Activated naive CD8-positive, alpha-beta T cell (primary cell): ENCODE results near the gene C13orf46.

ENCODE experiments used
- H3K27ac Mint-ChIP-seq: one replicate; pipeline ENCODE4 v1.8.0; 2021; ENCODE audit warnings: mixed read lengths
- H3K27me3 Mint-ChIP-seq: one replicate; pipeline ENCODE4 v1.8.0; 2021; ENCODE audit warnings: mixed read lengths
- H3K36me3 Mint-ChIP-seq: one replicate; pipeline ENCODE4 v1.8.0; 2021; ENCODE audit warnings: mixed read lengths
- H3K4me1 Mint-ChIP-seq: one replicate; pipeline ENCODE4 v1.8.0; 2021; ENCODE audit warnings: low read depth, mixed read lengths
- H3K4me3 Mint-ChIP-seq: one replicate; pipeline ENCODE4 v1.8.0; 2021; ENCODE audit warnings: mild to moderate bottlenecking, mixed read lengths
- H3K9me3 Mint-ChIP-seq: one replicate; pipeline ENCODE4 v1.8.0; 2021; ENCODE audit warnings: low read depth, mixed read lengths

Gene C13orf46

GRCh38 chr13:113926301-113926761 is 47.5 kb downstream of the C13orf46 start:
- Mint-ChIP-seq H3K27ac (no peak overlapping the region), H3K4me3 (no peak overlapping the region), H3K36me3 (peaks cover 5% of the 10 kb centered on the region), H3K4me1 (peaks cover 2% of the 10 kb centered on the region), H3K9me3 (peaks cover 4% of the 10 kb centered on the region), H3K27me3 (peaks cover 8% of the 10 kb centered on the region)

- Mint-ChIP-seq H3K4me3 (no peak overlapping the region), H3K4me1 (no peaks in the 10 kb centered on the region), H3K9me3 (peaks cover 4% of the 10 kb centered on the region), H3K27me3 (peaks cover 10% of the 10 kb centered on the region), H3K36me3 (peaks cover 5% of the 10 kb centered on the region), H3K27ac (no peak overlapping the region)
These were observed 49.5 kb downstream of the C13orf46 start for GRCh38 chr13:113924184-113924901.

- no peak overlapping the region for H3K27ac Mint-ChIP-seq
- peaks cover 4% of the 10 kb centered on the region for H3K9me3 Mint-ChIP-seq
- peaks cover 5% of the 10 kb centered on the region for H3K36me3 Mint-ChIP-seq
- no peaks in the 10 kb centered on the region for H3K4me1 Mint-ChIP-seq
- H3K27me3 Mint-ChIP-seq: peaks cover 10% of the 10 kb centered on the region
- no peak overlapping the region for H3K4me3 Mint-ChIP-seq
These were observed 50.4 kb downstream of the C13orf46 start for GRCh38 chr13:113923376-113924063.

- Mint-ChIP-seq H3K36me3 (peaks cover 5% of the 10 kb centered on the region), H3K4me3 (no peak overlapping the region), H3K27me3 (peaks cover 10% of the 10 kb centered on the region), H3K4me1 (no peaks in the 10 kb centered on the region), H3K9me3 (peaks cover 4% of the 10 kb centered on the region), H3K27ac (no peak overlapping the region)
These were observed 51.3 kb downstream of the C13orf46 start for GRCh38 chr13:113922412-113923118.

GRCh38 chr13:113921763-113922162 is 52.1 kb downstream of the C13orf46 start:
- peaks cover 5% of the 10 kb centered on the region for H3K36me3 Mint-ChIP-seq
- H3K4me3 Mint-ChIP-seq: no peak overlapping the region
- H3K9me3 Mint-ChIP-seq: peaks cover 4% of the 10 kb centered on the region
- H3K27ac Mint-ChIP-seq: no peak overlapping the region
- H3K27me3 Mint-ChIP-seq: peaks cover 10% of the 10 kb centered on the region
- no peaks in the 10 kb centered on the region for H3K4me1 Mint-ChIP-seq

GRCh38 chr13:113920606-113921286 is 53.1 kb downstream of the C13orf46 start:
- Mint-ChIP-seq H3K4me1 (no peaks in the 10 kb centered on the region), H3K4me3 (no peak overlapping the region), H3K9me3 (peaks cover 4% of the 10 kb centered on the region), H3K36me3 (peaks cover 8% of the 10 kb centered on the region), H3K27ac (no peak overlapping the region), H3K27me3 (peaks cover 17% of the 10 kb centered on the region)

GRCh38 chr13:113919761-113920559 is 53.9 kb downstream of the C13orf46 start:
- H3K4me3 Mint-ChIP-seq: no peak overlapping the region
- no peaks in the 10 kb centered on the region for H3K4me1 Mint-ChIP-seq
- peaks cover 17% of the 10 kb centered on the region for H3K27me3 Mint-ChIP-seq

GRCh38 chr13:113918981-113919701 is 54.7 kb downstream of the C13orf46 start:
- Mint-ChIP-seq H3K36me3 (peaks cover 8% of the 10 kb centered on the region), H3K4me1 (no peaks in the 10 kb centered on the region), H3K27me3 (peaks cover 20% of the 10 kb centered on the region), H3K9me3 (peaks cover 4% of the 10 kb centered on the region), H3K4me3 (no peak overlapping the region), H3K27ac (no peak overlapping the region)

More at GRCh38 chr13:113919761-113920559, 53.9 kb downstream of the C13orf46 start:
- peaks cover 8% of the 10 kb centered on the region for H3K36me3 Mint-ChIP-seq
- H3K9me3 Mint-ChIP-seq: peaks cover 4% of the 10 kb centered on the region
- H3K27ac Mint-ChIP-seq: no peak overlapping the region

- Mint-ChIP-seq H3K36me3 (peaks cover 8% of the 10 kb centered on the region), H3K27ac (no peak overlapping the region), H3K27me3 (peaks cover 22% of the 10 kb centered on the region), H3K4me1 (no peaks in the 10 kb centered on the region), H3K4me3 (no peak overlapping the region), H3K9me3 (peaks cover 4% of the 10 kb centered on the region)
These were observed 55.3 kb downstream of the C13orf46 start for GRCh38 chr13:113918580-113918979.

GRCh38 chr13:113917594-113918371 is 56.1 kb downstream of the C13orf46 start:
- Mint-ChIP-seq H3K27me3 (peaks cover 26% of the 10 kb centered on the region), H3K4me1 (peaks cover under 1% of the 10 kb centered on the region), H3K9me3 (peaks cover 4% of the 10 kb centered on the region), H3K4me3 (no peak overlapping the region), H3K36me3 (peaks cover 8% of the 10 kb centered on the region), H3K27ac (no peak overlapping the region)

GRCh38 chr13:113917096-113917495 is 56.8 kb downstream of the C13orf46 start:
- Mint-ChIP-seq H3K9me3 (peaks cover 7% of the 10 kb centered on the region), H3K27ac (no peak overlapping the region), H3K4me1 (peaks cover 4% of the 10 kb centered on the region), H3K36me3 (peaks cover 12% of the 10 kb centered on the region), H3K27me3 (peaks cover 33% of the 10 kb centered on the region), H3K4me3 (no peak overlapping the region)

GRCh38 chr13:113916330-113916815 is 57.5 kb downstream of the C13orf46 start:
- Mint-ChIP-seq H3K4me3 (no peak overlapping the region), H3K27me3 (peaks cover 27% of the 10 kb centered on the region), H3K36me3 (peaks cover 7% of the 10 kb centered on the region), H3K9me3 (peaks cover 3% of the 10 kb centered on the region), H3K27ac (no peak overlapping the region), H3K4me1 (peaks cover 4% of the 10 kb centered on the region)
